HepG2 (cell line): ENCODE measurements around the gene MAEA. TPM values are rescaled to one million over a fixed set of nuclear protein-coding genes. Genes with fewer than 3 reads are reported as not detected.

Experiments used
- ATAC-seq: fragments of 200-7000 bp; cut with Tn5 transposase; 3 replicates; pipeline ENCODE4 v1.9.1; 2020; ENCODE audit warnings: mild to moderate bottlenecking, moderate library complexity
- BruUV-seq: library from RNA; stranded (reverse); fragments of 400-500 nt; replicated peaks from 2 replicates; lab custom pipeline; 2021; lab: Mats Ljungman, UMichigan
- CTCF ChIA-PET: fragments of 300-600 bp; formaldehyde crosslinking; extraction: SDS; loops from one replicate; lab custom pipeline; 2021; ENCODE audit warnings: low total read pairs, inconsistent platforms, low intra/inter-chr PET ratio; lab: Yijun Ruan, JAX
- POLR2A ChIA-PET: fragments of 350-600 bp; sonication (Branson Sonifier 250); formaldehyde crosslinking; loops from one replicate; lab custom pipeline; 2020; ENCODE audit warnings: antibody characterized with exemption, inconsistent platforms; lab: Yijun Ruan, JAX
- DNase-seq: peaks from one replicate; pipeline ENCODE4 v3.0.0-alpha.2; 2015; ENCODE audit warnings: low spot score
- FAIRE-seq: peaks from 3 replicates; lab custom pipeline; 2011; peaks lifted over from hg19 to GRCh38; lab: Jason Lieb, UNC
- H2AFZ ChIP-seq: one replicate; pipeline ENCODE4 v1.6.1; 2011; ENCODE audit warnings: low read length, inconsistent platforms
- H3K27ac ChIP-seq: fragments of 300-600 bp; 3 replicates; pipeline ENCODE4 v1.8.0; 2011; ENCODE audit warnings: mixed run types, mild to moderate bottlenecking, mixed read lengths, low read length, inconsistent platforms; ENCODE audit not compliant: insufficient read depth; ENCODE audit errors: extremely low read length
- H3K27me3 ChIP-seq, 2 experiments: fragments of 200-600 bp in 1 of 2; 2 replicates in 1 of 2; 3 replicates in 1 of 2; pipeline versions ENCODE4 v1.6.0 to v1.8.0; 2011; ENCODE audit warnings: low read length in 2 of 2, mild to moderate bottlenecking in 2 of 2, moderate library complexity in 2 of 2, inconsistent platforms in 1 of 2; ENCODE audit not compliant: insufficient read depth in 2 of 2, control insufficient read depth in 1 of 2
- H3K36me3 ChIP-seq, 2 experiments: fragments of 200-600 bp in 1 of 2; replicated peaks in 1 of 2; 2 replicates in 1 of 2; 3 replicates in 1 of 2; pipeline versions ENCODE4 v1.5.1 to v1.8.0; 2011; ENCODE audit warnings: low read length in 2 of 2, inconsistent platforms in 1 of 2; ENCODE audit not compliant: insufficient read depth in 2 of 2, control insufficient read depth in 1 of 2
- H3K4me1 ChIP-seq: 2 replicates; pipeline ENCODE4 v1.5.1; 2012; ENCODE audit warnings: low read length, inconsistent platforms; ENCODE audit not compliant: insufficient read depth
- H3K4me2 ChIP-seq: 2 replicates; pipeline ENCODE4 v1.6.0; 2011; ENCODE audit warnings: low read depth, low read length, inconsistent platforms
- H3K4me3 ChIP-seq, 3 experiments: fragments of 200-600 bp in 1 of 3; sonication (generic), shearing (Covaris generic) in 1 of 3; replicated peaks in 1 of 3; 2 replicates each; pipeline ENCODE4 v1.5.1; 2011 to 2016; ENCODE audit warnings: low read length in 3 of 3, inconsistent platforms in 2 of 3, low read depth in 2 of 3, mild to moderate bottlenecking in 2 of 3, control low read depth in 1 of 3, mixed read lengths in 1 of 3; ENCODE audit not compliant: insufficient read depth in 1 of 3
- H3K79me2 ChIP-seq: one replicate; pipeline ENCODE4 v1.6.1; 2011; ENCODE audit warnings: low read length, inconsistent platforms; ENCODE audit not compliant: insufficient read depth
- H3K9ac ChIP-seq: 2 replicates; pipeline ENCODE4 v1.6.0; 2011; ENCODE audit warnings: mild to moderate bottlenecking, low read depth, low read length, inconsistent platforms; ENCODE audit not compliant: insufficient read depth
- H3K9me3 ChIP-seq: 2 replicates; pipeline ENCODE4 v1.5.1; 2012; ENCODE audit warnings: mild to moderate bottlenecking, low read length
- H4K20me1 ChIP-seq: 2 replicates; pipeline ENCODE4 v1.6.0; 2011; ENCODE audit warnings: inconsistent platforms, mild to moderate bottlenecking, low read length, moderate library complexity; ENCODE audit not compliant: insufficient read depth
- CBFB ChIP-seq: sonication (generic); formaldehyde crosslinking; IDR thresholded peaks from 2 replicates; pipeline ENCODE4 v1.4.0; 2020; ENCODE audit warnings: missing genetic modification reagents
- MXD1 ChIP-seq: sonication (generic); formaldehyde crosslinking; IDR thresholded peaks from 2 replicates; pipeline ENCODE4 v1.4.0; 2020; ENCODE audit warnings: mild to moderate bottlenecking, missing genetic modification reagents
- POLR2AphosphoS2 ChIP-seq: IDR thresholded peaks from 2 replicates; pipeline ENCODE4 v1.6.1; 2011; ENCODE audit warnings: low read depth, low read length, improper control_type of control experiment
- SIX4 ChIP-seq: sonication (generic); formaldehyde crosslinking; IDR thresholded peaks from 2 replicates; pipeline ENCODE4 v1.4.0; 2020; ENCODE audit warnings: missing genetic modification reagents
- TCF12 ChIP-seq, 2 experiments: fragments of 450-650 bp in 1 of 2; sonication (generic) in 1 of 2; formaldehyde crosslinking in 1 of 2; IDR thresholded peaks; 2 replicates each; pipeline versions ENCODE4 v1.6.1 to v1.8.0; 2017 to 2022; ENCODE audit warnings: antibody characterized with exemption in 1 of 2, mild to moderate bottlenecking in 1 of 2, missing genetic modification reagents in 1 of 2, moderate library complexity in 1 of 2
- TOE1 ChIP-seq: sonication (generic); formaldehyde crosslinking; IDR thresholded peaks from 2 replicates; pipeline ENCODE4 v1.4.0; 2020; ENCODE audit warnings: mild to moderate bottlenecking, missing genetic modification reagents
- ZFP41 ChIP-seq: sonication (generic); formaldehyde crosslinking; IDR thresholded peaks from 2 replicates; pipeline ENCODE4 v1.4.0; 2020; ENCODE audit warnings: mild to moderate bottlenecking, missing genetic modification reagents, borderline replicate concordance
- ZNF138 ChIP-seq: sonication (generic); formaldehyde crosslinking; IDR thresholded peaks from 2 replicates; pipeline ENCODE4 v1.5.0; 2020; ENCODE audit warnings: mild to moderate bottlenecking, low read depth, missing genetic modification reagents
- ZNF333 ChIP-seq: sonication (generic); formaldehyde crosslinking; IDR thresholded peaks from 2 replicates; pipeline ENCODE4 v1.4.0; 2020; ENCODE audit warnings: mild to moderate bottlenecking, missing genetic modification reagents, borderline replicate concordance
- ZNF710 ChIP-seq: sonication (generic); formaldehyde crosslinking; IDR thresholded peaks from 2 replicates; pipeline ENCODE4 v1.5.0; 2020; ENCODE audit warnings: mild to moderate bottlenecking, missing genetic modification reagents, borderline replicate concordance
- ZNF788 ChIP-seq: sonication (generic); formaldehyde crosslinking; IDR thresholded peaks from 2 replicates; pipeline ENCODE4 v1.5.0; 2020; ENCODE audit warnings: mild to moderate bottlenecking, missing genetic modification reagents, borderline replicate concordance
- WGBS: methylation state at CpG from one replicate; pipeline ENCODE4 v1.1.6; 2017; ENCODE audit warnings: low lambda C conversion rate; 5-methylcytosine and 5-hydroxymethylcytosine counted together
- in situ Hi-C: cut with HindIII; loops from 2 replicates; pipeline ENCODE4 v1.10.0; 2017; ENCODE audit warnings: low pct_unique_long_range_greater_than_20kb; ENCODE audit not compliant: extremely low pct_ligation_motif_present
- intact Hi-C: fragments of 100-400 bp; cut with micrococcal nuclease; formaldehyde crosslinking; loops from one replicate; pipeline ENCODE4 v1.10.0; 2022; ENCODE audit not compliant: unreplicated experiment
- polyA plus RNA-seq, 8 experiments: library from polyadenylated mRNA; depleted of rRNA in 3 of 8; stranded (reverse) in 7 of 8; unstranded in 1 of 8; fragments of >200 nt; fragmentation: Illumina TruSeq in 4 of 8; extraction: Trizol in 4 of 8; gene quantifications; 2 replicates each; pipeline versions ENCODE4 v1.2.1 to v1.2.3, GENCODE V29; 2011 to 2016; ENCODE audit warnings: low read depth in 4 of 8, missing spikeins in 1 of 8, mixed read lengths in 1 of 8; ENCODE audit not compliant: insufficient read depth in 1 of 8
- total RNA-seq, 5 experiments: library from RNA; depleted of rRNA; stranded (reverse); fragments of >200 nt; fragmentation: Illumina TruSeq; extraction: Trizol; gene quantifications; 2 replicates each; pipeline ENCODE4 v1.2.3, GENCODE V29; 2016; ENCODE audit warnings: low read depth in 1 of 5
- TF ChIP-seq, protein P1 (sequence below): sonication (generic); formaldehyde crosslinking; IDR thresholded peaks from 2 replicates; pipeline ENCODE4 v1.4.0; 2020; ENCODE audit warnings: missing genetic modification reagents
- TF ChIP-seq, protein P2 (sequence below): sonication (generic); formaldehyde crosslinking; IDR thresholded peaks from 2 replicates; pipeline ENCODE4 v1.8.1; 2023; ENCODE audit warnings: mild to moderate bottlenecking, missing genetic modification reagents

MAEA gene
- total and polyA plus RNA-seq, 2 of the 13 experiments (the other 11 are each of a cell fraction or from before 2014, with no cell fraction given): 52.0 to 57.1 TPM

GRCh38 chr4:1309261-1310010 lies 19.7 kb downstream of the MAEA start (continued):
- TF ChIP-seq ZNF710 (CRISPR knock-in tag): peak; percentile 49; the same call in 1 of the 2 replicates

GRCh38 chr4:1310031-1310795 lies 20.5 kb downstream of the MAEA start:
- ATAC-seq (no peak), DNase-seq (no peak), FAIRE-seq (no peak)
- WGBS: 51% methylated on average over 17 of the region's 32 CpGs
- H3K4me2 ChIP-seq: peak overlapping the region; percentile 92
- BruUV-seq: no TSS peak
- H3K79me2 ChIP-seq: peaks cover 73% of the 10 kb centered on the region
- peak overlapping the region; percentile 74 for H3K9ac ChIP-seq
- peaks cover 64% of the 10 kb centered on the region for H3K4me1 ChIP-seq
- peaks cover 13 to 28% of the 10 kb centered on the region in 2 experiments for H3K36me3 ChIP-seq
- ChIA-PET POLR2A (interaction anchor here (0.7 to 2.6 kb wide), 4 partner anchors 8 to 36 kb away, joined by 3 to 29 read pairs (median 15); partner anchors contain the start of genes MAEA and UVSSA), CTCF (no interaction called here)
- peaks cover 11% of the 10 kb centered on the region; the same call in 1 of the 2 replicates for H4K20me1 ChIP-seq
- intact Hi-C loops: no loop called here
- in situ Hi-C loops: no loop called here
- no peaks in the 10 kb centered on the region for H3K9me3 ChIP-seq
- H2AFZ ChIP-seq: no peak overlapping the region
- H3K4me3 ChIP-seq: peak overlapping the region; percentile 57 to 78 (median 73); a peak in 5 of 6 replicates
- H3K27ac ChIP-seq: peak overlapping the region; percentile 75
- H3K27me3 ChIP-seq: no peaks in the 10 kb centered on the region
- 0 out of 2 replicates have a peak, but pooled peaks have one; percentile 1 for TF ChIP-seq ZFP41 (CRISPR knock-in tag)
- TF ChIP-seq TCF12 (IDR thresholded peaks at IDR 0.05): no peak
- no peak for TF ChIP-seq TCF12 (CRISPR knock-in tag; IDR thresholded peaks at IDR 0.05)
- no peak for TF ChIP-seq CBFB
- TF ChIP-seq ZNF333 (CRISPR knock-in tag): 0 out of 2 replicates have a peak, but pooled peaks have one; percentile 4
- no peak for TF ChIP-seq ZNF788 (CRISPR knock-in tag)
- TF ChIP-seq ZNF138 (CRISPR knock-in tag): 0 out of 2 replicates have a peak, but pooled peaks have one; percentile 1
- no peak for TF ChIP-seq POLR2AphosphoS2
- TF ChIP-seq MXD1 (CRISPR knock-in tag): 0 out of 2 replicates have a peak, but pooled peaks have one; percentile 2
- TF ChIP-seq, protein P1, sequence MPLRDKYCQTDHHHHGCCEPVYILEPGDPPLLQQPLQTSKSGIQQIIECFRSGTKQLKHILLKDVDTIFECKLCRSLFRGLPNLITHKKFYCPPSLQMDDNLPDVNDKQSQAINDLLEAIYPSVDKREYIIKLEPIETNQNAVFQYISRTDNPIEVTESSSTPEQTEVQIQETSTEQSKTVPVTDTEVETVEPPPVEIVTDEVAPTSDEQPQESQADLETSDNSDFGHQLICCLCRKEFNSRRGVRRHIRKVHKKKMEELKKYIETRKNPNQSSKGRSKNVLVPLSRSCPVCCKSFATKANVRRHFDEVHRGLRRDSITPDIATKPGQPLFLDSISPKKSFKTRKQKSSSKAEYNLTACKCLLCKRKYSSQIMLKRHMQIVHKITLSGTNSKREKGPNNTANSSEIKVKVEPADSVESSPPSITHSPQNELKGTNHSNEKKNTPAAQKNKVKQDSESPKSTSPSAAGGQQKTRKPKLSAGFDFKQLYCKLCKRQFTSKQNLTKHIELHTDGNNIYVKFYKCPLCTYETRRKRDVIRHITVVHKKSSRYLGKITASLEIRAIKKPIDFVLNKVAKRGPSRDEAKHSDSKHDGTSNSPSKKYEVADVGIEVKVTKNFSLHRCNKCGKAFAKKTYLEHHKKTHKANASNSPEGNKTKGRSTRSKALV: no peak
- TF ChIP-seq TOE1 (CRISPR knock-in tag): no peak
- TF ChIP-seq, protein P2, sequence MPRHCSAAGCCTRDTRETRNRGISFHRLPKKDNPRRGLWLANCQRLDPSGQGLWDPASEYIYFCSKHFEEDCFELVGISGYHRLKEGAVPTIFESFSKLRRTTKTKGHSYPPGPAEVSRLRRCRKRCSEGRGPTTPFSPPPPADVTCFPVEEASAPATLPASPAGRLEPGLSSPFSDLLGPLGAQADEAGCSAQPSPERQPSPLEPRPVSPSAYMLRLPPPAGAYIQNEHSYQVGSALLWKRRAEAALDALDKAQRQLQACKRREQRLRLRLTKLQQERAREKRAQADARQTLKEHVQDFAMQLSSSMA (CRISPR knock-in tag): 0 out of 2 replicates have a peak, but pooled peaks have one; percentile 3
- TF ChIP-seq SIX4: no peak
